Suppressor macrophage (primary cell): ENCODE data around the gene TARDBP.
"Not testable (repeated sequence)": the region's sequence is repeated elsewhere in the genome, so short reads cannot be mapped to it uniquely, and the experiment has no call there.

Experiments
- DNase-seq, 4 experiments: peaks; one replicate each; pipeline ENCODE4 v3.0.0-alpha.2; 2020 to 2022
- total RNA-seq, 17 experiments: gene quantifications; one replicate each; lab custom pipeline; 2026; ENCODE audit warnings: mixed read lengths in 6 of 17, inconsistent platforms in 3 of 17; lab: John Stamatoyannopoulos, UW

Gene TARDBP
- total RNA-seq = 24.2 to 76.3 (median 60.7) reads per million in 17 experiments

- DNase-seq = peak; percentile 93 to 97 (median 95)
Observed at GRCh38 chr1:11012260-11013159, at the start of gene TARDBP. Gene TARDBP (plus strand): TSS chr1:11012654. CDS start chr1:11013728, 1,074 bp downstream.

GRCh38 chr1:10965546-10966226 lies 46.8 kb upstream of the TARDBP start:
- DNase-seq = peak; percentile 64 to 88 (median 81)

GRCh38 chr1:10967090-10967489 lies 45.4 kb upstream of the TARDBP start:
- peak; percentile 40 to 73 (median 59) for DNase-seq

- DNase-seq = no peak
Observed at GRCh38 chr1:10968411-10968826, 44.0 kb upstream of the TARDBP start.

GRCh38 chr1:10969267-10969970 lies 43.0 kb upstream of the TARDBP start:
- peak; percentile 30 to 68 (median 53) for DNase-seq

- no peak for DNase-seq
Observed at GRCh38 chr1:10969971-10970332, 42.5 kb upstream of the TARDBP start.

GRCh38 chr1:10973552-10973951 lies 38.9 kb upstream of the TARDBP start:
- DNase-seq = no peak

GRCh38 chr1:10973956-10974881 lies 38.2 kb upstream of the TARDBP start:
- DNase-seq = no peak

GRCh38 chr1:10975567-10976326 lies 36.7 kb upstream of the TARDBP start:
- DNase-seq = peak; percentile 33 to 67 (median 66)

- no peak for DNase-seq
Observed at GRCh38 chr1:10978719-10979118, 33.7 kb upstream of the TARDBP start.

- peak; percentile 73 to 87 (median 84) for DNase-seq
Observed at GRCh38 chr1:10979483-10979920, 33.0 kb upstream of the TARDBP start.

- DNase-seq = peak; percentile 44 to 83 (median 70)
Observed at GRCh38 chr1:10980094-10980577, 32.3 kb upstream of the TARDBP start.

- peak; percentile 60 to 70 (median 65) for DNase-seq
Observed at GRCh38 chr1:10980841-10981727, 31.4 kb upstream of the TARDBP start.

GRCh38 chr1:10986525-10986890 lies 25.9 kb upstream of the TARDBP start:
- DNase-seq = no peak

GRCh38 chr1:10987840-10988417 lies 24.5 kb upstream of the TARDBP start:
- DNase-seq = no peak

GRCh38 chr1:10989095-10989494 lies 23.4 kb upstream of the TARDBP start:
- DNase-seq = no peak

GRCh38 chr1:10989920-10990516 lies 22.4 kb upstream of the TARDBP start:
- not testable (repeated sequence) for DNase-seq

GRCh38 chr1:10990828-10991227 lies 21.6 kb upstream of the TARDBP start:
- DNase-seq = no peak

- DNase-seq = not testable (repeated sequence)
Observed at GRCh38 chr1:10992004-10992403, 20.4 kb upstream of the TARDBP start.
